Osteoblast (primary cell): ENCODE measurements around the gene RBM26. TPM values are rescaled to one million over a fixed set of nuclear protein-coding genes. Genes with fewer than 3 reads are reported as not detected.

Experiments used
- DNase-seq: peaks from one replicate; pipeline ENCODE4 v3.0.0; 2011; ENCODE audit warnings: low spot score, mixed read lengths; ENCODE audit not compliant: insufficient read length; ENCODE audit errors: missing footprints
- H2AFZ ChIP-seq: 2 replicates; pipeline ENCODE4 v1.6.0; 2011; ENCODE audit warnings: mild to moderate bottlenecking, low read length
- H3K27ac ChIP-seq: 2 replicates; pipeline ENCODE4 v1.5.1; 2011; ENCODE audit warnings: mild to moderate bottlenecking, low read depth, low read length, moderate library complexity
- H3K27me3 ChIP-seq: 2 replicates; pipeline ENCODE4 v1.6.0; 2012; ENCODE audit warnings: mild to moderate bottlenecking, control low read depth, inconsistent platforms, low read length, moderate library complexity; ENCODE audit not compliant: insufficient read depth
- H3K36me3 ChIP-seq: 2 replicates; pipeline ENCODE4 v1.5.1; 2011; ENCODE audit warnings: mild to moderate bottlenecking, low read length, control low read depth, moderate library complexity; ENCODE audit not compliant: insufficient read depth
- H3K4me1 ChIP-seq: 2 replicates; pipeline ENCODE4 v1.5.1; 2011; ENCODE audit warnings: mild to moderate bottlenecking, low read length, control low read depth, moderate library complexity; ENCODE audit not compliant: insufficient read depth
- H3K4me2 ChIP-seq: 2 replicates; pipeline ENCODE4 v1.6.0; 2011; ENCODE audit warnings: mild to moderate bottlenecking, low read length; ENCODE audit not compliant: insufficient read depth
- H3K4me3 ChIP-seq: fragments of 200-600 bp; sonication (generic); 3 replicates; pipeline ENCODE4 v1.5.1; 2012; ENCODE audit warnings: mild to moderate bottlenecking, low read length, inconsistent platforms; ENCODE audit not compliant: insufficient read depth
- H3K79me2 ChIP-seq: 2 replicates; pipeline ENCODE4 v1.6.0; 2012; ENCODE audit warnings: mild to moderate bottlenecking, low read length, control low read depth, inconsistent platforms; ENCODE audit not compliant: insufficient read depth
- H3K9me3 ChIP-seq: 2 replicates; pipeline ENCODE4 v1.5.1; 2011; ENCODE audit warnings: low read depth, low read length, control low read depth
- H4K20me1 ChIP-seq: 2 replicates; pipeline ENCODE4 v1.6.0; 2012; ENCODE audit warnings: mild to moderate bottlenecking, low read length, control low read depth; ENCODE audit not compliant: insufficient read depth
- CTCF ChIP-seq: IDR thresholded peaks from 2 replicates; pipeline ENCODE4 v1.5.1; 2011; ENCODE audit warnings: mild to moderate bottlenecking, low read depth, low read length, moderate library complexity; ENCODE audit errors: extremely low read depth
- small RNA-seq: library from RNA; depleted of rRNA; stranded (forward); fragments of <200 nt; gene quantifications from one replicate; pipeline ENCODE3, GENCODE V24; 2012
- total RNA-seq: library from RNA; depleted of rRNA; stranded (reverse); fragments of >200 nt; gene quantifications from 2 replicates; pipeline ENCODE4 v1.2.3, GENCODE V29; 2012

Gene RBM26
- total RNA-seq, 1 donor: 35.5 TPM

- no peaks in the 10 kb centered on the region for H3K27me3 ChIP-seq
- no peaks in the 10 kb centered on the region for H3K36me3 ChIP-seq
- no peaks in the 10 kb centered on the region for H3K4me1 ChIP-seq
- no peak overlapping the region for H2AFZ ChIP-seq
- H4K20me1 ChIP-seq: no peaks in the 10 kb centered on the region
- H3K79me2 ChIP-seq: no peaks in the 10 kb centered on the region
- H3K9me3 ChIP-seq: no peaks in the 10 kb centered on the region
- TF ChIP-seq CTCF: no peak
- H3K4me3 ChIP-seq: no peak overlapping the region
- no peak overlapping the region for H3K4me2 ChIP-seq
- no peak overlapping the region for H3K27ac ChIP-seq
- no peak for DNase-seq
These were observed 133.0 kb downstream of the RBM26 start for GRCh38 chr13:79273045-79273444.

- TF ChIP-seq CTCF: no peak
- H3K4me2 ChIP-seq: no peak overlapping the region
- no peak overlapping the region for H3K4me3 ChIP-seq
- no peaks in the 10 kb centered on the region for H3K9me3 ChIP-seq
- no peaks in the 10 kb centered on the region for H3K4me1 ChIP-seq
- DNase-seq: no peak
- no peaks in the 10 kb centered on the region for H4K20me1 ChIP-seq
- no peaks in the 10 kb centered on the region for H3K36me3 ChIP-seq
- H2AFZ ChIP-seq: no peak overlapping the region
- no peaks in the 10 kb centered on the region for H3K27me3 ChIP-seq
- no peak overlapping the region for H3K27ac ChIP-seq
- no peaks in the 10 kb centered on the region for H3K79me2 ChIP-seq
These were observed 134.4 kb downstream of the RBM26 start for GRCh38 chr13:79271616-79272015.

GRCh38 chr13:79270859-79271258 is 135.2 kb downstream of the RBM26 start:
- DNase-seq: no peak
- H3K36me3 ChIP-seq: no peaks in the 10 kb centered on the region
- H2AFZ ChIP-seq: no peak overlapping the region
- H3K9me3 ChIP-seq: no peaks in the 10 kb centered on the region
- no peaks in the 10 kb centered on the region for H3K79me2 ChIP-seq
- H4K20me1 ChIP-seq: no peaks in the 10 kb centered on the region
- TF ChIP-seq CTCF: no peak
- H3K27me3 ChIP-seq: no peaks in the 10 kb centered on the region
- no peak overlapping the region for H3K27ac ChIP-seq
- no peak overlapping the region for H3K4me2 ChIP-seq
- H3K4me1 ChIP-seq: no peaks in the 10 kb centered on the region
- no peak overlapping the region for H3K4me3 ChIP-seq

Small RNA genes lying within 50 kb of the gene (small RNA-seq; reads per million reads assigned to genes)
- gene RNA5SP33: not detected

Other genes starting within 250 kb of the RBM26 start
- 47.1 and 56.5 TPM in 2 replicates for gene NDFIP2, start 74.9 kb upstream of the RBM26 start, total RNA-seq